Esophagus squamous epithelium (tissue), 4 donors: ENCODE results near the gene PHKB.

Source experiments
- CTCF ChIP-seq, 6 experiments: fragments of 450-650 bp in 4 of 6; fragments of 200-600 bp in 2 of 6; sonication (generic) in 2 of 6; IDR thresholded peaks; one replicate each; pipeline ENCODE4 v1.5.1; 2016 to 2019; ENCODE audit warnings: antibody characterized with exemption in 6 of 6, mild to moderate bottlenecking in 4 of 6, moderate library complexity in 4 of 6
- POLR2A ChIP-seq, 4 donors: fragments of 450-650 bp; IDR thresholded peaks; one replicate each; pipeline ENCODE4 v1.6.1; 2017; ENCODE audit warnings: antibody characterized with exemption in 4 of 4, mild to moderate bottlenecking in 4 of 4, moderate library complexity in 3 of 4

GRCh38 chr16:47715442-47716083, 254.4 kb downstream of the PHKB start:
- TF ChIP-seq CTCF (IDR thresholded peaks at IDR 0.05) = no peak
- no peak for TF ChIP-seq POLR2A (IDR thresholded peaks at IDR 0.05)
